ENCODE measurements around the gene PLAC9.

The PLAC9 gene

DNA sequence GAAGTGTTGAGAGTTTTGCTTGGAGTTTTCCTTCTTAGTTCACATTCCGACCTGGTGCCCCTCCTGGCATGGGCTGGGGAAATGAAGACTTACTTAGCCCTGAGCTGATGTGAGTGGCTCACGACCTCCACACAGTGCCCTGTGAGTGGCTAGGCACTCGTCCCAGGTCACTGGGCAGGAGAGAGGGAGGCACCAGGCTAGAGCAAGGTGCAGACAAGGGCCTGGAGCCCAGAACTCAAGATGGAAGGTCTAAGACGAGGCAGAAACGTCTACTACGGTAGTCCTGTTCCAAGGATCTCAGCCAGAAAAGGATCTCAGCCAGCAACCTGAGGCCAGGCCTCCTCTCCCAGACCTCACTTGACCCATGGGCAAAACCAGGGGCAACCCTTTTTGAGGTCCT, 50.5 kb downstream of the PLAC9 start:
- no peak for DNase-seq (ENCODE audit: low read depth in 2 of 3, low spot score in 2 of 3)

- no peak for DNase-seq (ENCODE audit: low read depth in 2 of 3, low spot score in 2 of 3)
Measured at GRCh38 chr10:80183436-80183835, 50.9 kb downstream of the PLAC9 start.

DNA sequence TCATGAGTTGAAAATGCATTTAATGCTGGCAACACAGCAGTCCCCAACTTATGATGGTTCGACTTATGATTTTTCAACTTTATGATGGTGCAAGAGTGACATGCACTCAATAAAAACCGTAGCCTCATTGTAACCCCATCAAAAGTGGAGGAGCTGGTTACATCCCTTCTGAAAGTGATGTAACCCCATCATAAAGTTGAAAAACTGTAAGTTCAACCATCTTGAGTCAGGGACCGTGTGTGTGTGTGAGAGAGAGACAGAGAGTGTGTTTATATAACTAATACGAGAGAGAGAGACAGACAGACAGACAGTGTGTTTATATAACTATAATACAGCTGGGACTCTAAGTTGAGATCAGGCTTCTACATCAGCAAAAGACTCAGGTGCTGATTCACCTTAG, 51.8 kb downstream of the PLAC9 start:
- DNase-seq (ENCODE audit: low read depth in 2 of 3, low spot score in 2 of 3): no peak

DNA sequence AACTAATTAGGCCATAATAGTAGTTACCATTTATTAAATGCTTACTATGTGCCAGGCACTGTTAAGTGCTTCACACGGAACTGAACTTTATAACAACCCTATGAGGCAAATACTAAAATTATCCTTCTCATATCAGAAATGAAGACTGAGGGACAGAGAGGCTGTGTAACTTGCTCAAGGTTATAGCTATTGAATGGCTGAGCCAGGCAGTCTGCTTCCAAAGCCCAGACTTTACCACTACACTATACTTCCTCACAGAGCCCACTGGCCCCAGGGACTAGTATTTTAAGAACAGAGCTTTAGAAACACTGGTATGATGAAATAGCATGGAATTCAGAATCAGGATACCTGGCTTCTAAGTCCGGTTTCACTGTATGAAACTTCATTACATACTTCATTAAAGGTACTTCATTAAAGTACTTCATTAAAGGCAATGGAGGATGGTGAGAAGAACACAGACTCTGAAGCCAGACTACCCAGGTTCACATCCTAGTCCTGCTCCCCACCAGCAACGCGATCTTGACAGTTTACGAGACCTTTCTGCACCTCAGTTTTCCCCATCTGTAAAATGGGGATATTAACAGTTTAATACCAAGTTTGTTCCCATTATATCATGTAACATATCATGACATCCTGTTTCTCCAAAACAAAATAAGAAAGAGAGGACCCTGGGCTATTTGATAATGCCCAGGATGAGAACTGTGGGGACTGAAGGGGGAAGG, 53.2 kb downstream of the PLAC9 start:
- no peak for DNase-seq (ENCODE audit: low read depth in 2 of 3, low spot score in 2 of 3)

GRCh38 chr10:80186364-80187012, 54.0 kb downstream of the PLAC9 start:
- no peak for DNase-seq (ENCODE audit: low read depth in 2 of 3, low spot score in 2 of 3)

DNA sequence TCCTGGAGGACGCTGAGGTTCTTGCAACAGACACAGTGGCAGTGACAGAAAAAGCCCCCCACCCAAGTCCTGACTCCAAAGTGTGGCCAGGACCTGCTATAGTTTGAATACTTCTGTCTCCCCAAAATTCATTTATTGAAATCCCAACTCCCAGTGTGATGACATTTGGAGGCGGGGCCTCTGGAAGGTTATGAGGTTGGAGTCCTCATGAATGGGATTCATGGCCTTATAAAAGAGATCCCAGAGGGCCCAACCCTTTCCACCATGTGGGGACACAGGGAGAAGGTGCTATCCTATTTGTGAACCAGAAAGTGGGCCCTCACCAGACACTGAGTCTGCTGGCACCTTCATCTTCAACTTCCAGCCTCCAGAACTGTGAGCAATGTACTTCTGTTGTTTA, 54.5 kb downstream of the PLAC9 start:
- no peak for DNase-seq (ENCODE audit: low read depth in 2 of 3, low spot score in 2 of 3)

GRCh38 chr10:80187465-80188409, 55.2 kb downstream of the PLAC9 start:
- DNase-seq (ENCODE audit: low read depth in 2 of 3, low spot score in 2 of 3): peak in 1 of 3 experiments; percentile 28

DNA sequence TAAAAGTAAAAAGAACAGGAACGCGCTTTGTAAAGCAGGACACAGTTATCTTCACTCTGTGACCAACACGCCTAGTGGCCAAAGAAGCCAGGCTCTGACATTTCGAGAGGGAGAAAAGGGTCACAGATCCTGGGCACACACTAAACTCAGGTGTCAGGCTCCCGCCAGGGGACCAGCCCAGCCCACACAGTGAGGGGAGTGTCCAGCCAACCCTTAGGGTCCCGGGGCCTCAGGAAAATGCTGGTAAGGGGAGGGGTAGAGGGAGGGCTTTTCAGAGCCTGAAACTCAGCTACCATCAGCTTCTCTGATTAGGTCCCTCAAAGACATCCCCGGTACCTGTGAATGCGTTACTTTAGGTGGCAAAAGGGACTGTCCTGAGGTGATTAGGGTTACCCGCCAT, 56.2 kb downstream of the PLAC9 start:
- no peak for DNase-seq (ENCODE audit: low read depth in 2 of 3, low spot score in 2 of 3)

- DNase-seq (ENCODE audit: low read depth in 2 of 3, low spot score in 2 of 3): no peak
Measured at GRCh38 chr10:80191589-80192270, 59.2 kb downstream of the PLAC9 start.

DNA sequence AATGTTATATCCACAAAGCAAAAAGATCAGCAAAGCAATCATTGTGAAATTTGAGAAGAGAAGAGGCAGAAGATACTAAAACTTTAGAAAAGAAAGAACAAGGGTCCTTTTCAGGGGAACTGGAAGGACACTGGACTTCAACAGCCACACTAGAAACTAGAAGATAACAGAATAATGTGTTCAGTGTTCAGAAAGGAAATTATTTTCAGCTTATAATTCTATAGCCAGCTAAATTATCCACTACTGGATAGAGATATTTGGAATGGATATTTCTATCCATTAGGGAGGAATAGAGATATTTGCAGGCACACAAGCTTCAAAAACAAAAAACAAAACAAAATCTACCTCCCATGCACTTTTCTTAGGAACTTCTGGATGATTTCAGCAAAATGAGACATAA, 60.0 kb downstream of the PLAC9 start:
- no peak for DNase-seq (ENCODE audit: low read depth in 2 of 3, low spot score in 2 of 3)

GRCh38 chr10:80194373-80195045, 62.0 kb downstream of the PLAC9 start:
- no peak for DNase-seq (ENCODE audit: low read depth in 2 of 3, low spot score in 2 of 3)

Data from activated CD8-positive, alpha-beta memory T cell treated with anti-CD3 and anti-CD28 coated beads for 48 hours (primary cell).